22Rv1 (cell line): Measurements from ENCODE around the gene ITPR3.

Experiments used
- H3K27ac ChIP-seq: fragments of 450-650 bp; 2 replicates; pipeline ENCODE4 v1.5.1; 2017
- ZFX ChIP-seq: fragments of 450-650 bp; IDR thresholded peaks from 2 replicates; pipeline ENCODE4 v1.6.1; 2017; ENCODE audit warnings: antibody characterized with exemption, borderline replicate concordance
- TF ChIP-seq, protein P1 (sequence below): fragments of 450-650 bp; IDR thresholded peaks from 2 replicates; pipeline ENCODE4 v1.5.1; 2017; ENCODE audit warnings: mild to moderate bottlenecking

Gene ITPR3

DNA sequence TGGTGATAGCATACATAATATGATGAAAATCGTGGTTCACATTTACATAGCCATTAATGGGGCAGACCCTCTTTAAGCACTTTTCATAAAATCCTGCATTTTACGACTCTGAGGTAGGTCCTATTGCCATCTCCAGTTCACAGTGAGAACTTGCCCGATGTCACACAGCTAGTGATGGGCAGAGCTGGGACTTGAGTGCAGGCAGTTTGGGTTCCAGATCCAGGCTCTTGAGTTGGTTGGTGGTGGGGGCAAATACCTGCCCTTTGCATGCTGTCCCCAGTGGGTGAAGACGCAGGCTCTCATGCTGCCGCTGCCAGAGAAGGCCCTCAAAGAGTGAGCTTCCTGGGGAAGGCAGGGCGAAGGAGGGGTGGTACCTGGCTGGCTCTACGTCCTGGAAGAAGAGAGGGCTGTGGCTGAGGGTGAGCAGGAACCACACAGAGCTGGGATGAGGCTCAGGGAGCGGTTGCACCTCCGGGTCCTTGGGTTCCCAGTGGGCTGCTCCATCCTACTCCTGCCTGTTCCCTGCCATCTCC, 34.9 kb upstream of the ITPR3 start:
- TF ChIP-seq, protein P1, sequence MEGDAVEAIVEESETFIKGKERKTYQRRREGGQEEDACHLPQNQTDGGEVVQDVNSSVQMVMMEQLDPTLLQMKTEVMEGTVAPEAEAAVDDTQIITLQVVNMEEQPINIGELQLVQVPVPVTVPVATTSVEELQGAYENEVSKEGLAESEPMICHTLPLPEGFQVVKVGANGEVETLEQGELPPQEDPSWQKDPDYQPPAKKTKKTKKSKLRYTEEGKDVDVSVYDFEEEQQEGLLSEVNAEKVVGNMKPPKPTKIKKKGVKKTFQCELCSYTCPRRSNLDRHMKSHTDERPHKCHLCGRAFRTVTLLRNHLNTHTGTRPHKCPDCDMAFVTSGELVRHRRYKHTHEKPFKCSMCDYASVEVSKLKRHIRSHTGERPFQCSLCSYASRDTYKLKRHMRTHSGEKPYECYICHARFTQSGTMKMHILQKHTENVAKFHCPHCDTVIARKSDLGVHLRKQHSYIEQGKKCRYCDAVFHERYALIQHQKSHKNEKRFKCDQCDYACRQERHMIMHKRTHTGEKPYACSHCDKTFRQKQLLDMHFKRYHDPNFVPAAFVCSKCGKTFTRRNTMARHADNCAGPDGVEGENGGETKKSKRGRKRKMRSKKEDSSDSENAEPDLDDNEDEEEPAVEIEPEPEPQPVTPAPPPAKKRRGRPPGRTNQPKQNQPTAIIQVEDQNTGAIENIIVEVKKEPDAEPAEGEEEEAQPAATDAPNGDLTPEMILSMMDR, result no peak
- no peak for TF ChIP-seq ZFX
- H3K27ac ChIP-seq, result no peak overlapping the region

DNA sequence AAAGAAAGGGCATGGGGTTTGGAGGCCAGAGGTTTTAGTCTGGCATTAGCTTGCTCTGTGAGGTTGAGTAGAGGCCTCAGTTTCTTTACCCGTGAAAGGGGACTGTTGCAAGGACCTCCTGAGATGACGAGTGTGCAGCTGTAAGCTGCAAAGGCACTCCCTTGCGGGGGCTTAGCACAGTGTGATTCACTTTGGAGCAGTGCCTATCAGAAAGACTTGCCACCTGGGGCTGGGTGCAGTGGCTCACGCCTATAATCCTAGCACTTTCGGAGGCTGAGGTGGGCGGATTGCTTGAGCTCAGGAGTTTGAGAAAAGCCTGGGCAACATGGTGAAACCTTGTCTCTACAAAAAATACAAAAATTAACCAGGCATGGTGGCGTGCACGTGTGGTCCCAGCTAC, 33.6 kb upstream of the ITPR3 start:
- TF ChIP-seq, protein P1, result no peak
- TF ChIP-seq ZFX, result no peak
- H3K27ac ChIP-seq, result no peak overlapping the region

DNA sequence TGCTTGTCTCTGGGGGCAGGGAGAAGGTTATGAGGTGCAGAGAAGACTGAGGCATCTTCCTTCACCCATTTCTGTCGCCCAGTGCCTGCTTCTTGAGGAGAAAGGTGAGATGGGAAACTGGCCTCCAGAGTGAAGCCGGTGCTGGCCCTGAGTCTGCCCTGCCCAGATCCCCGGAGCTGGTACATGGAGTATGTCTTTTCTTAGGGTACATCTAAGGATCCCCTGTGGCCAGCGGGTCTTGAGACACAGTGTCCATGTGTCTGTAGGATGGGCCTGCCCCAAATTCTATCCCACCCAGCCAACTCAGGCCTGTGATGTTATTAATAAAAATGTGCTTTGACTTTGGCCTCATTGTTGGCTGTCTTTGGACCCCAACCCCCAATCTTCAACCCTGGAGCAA, 32.2 kb upstream of the ITPR3 start:
- TF ChIP-seq, protein P1, result no peak
- TF ChIP-seq ZFX, result no peak
- H3K27ac ChIP-seq, result no peak overlapping the region

DNA sequence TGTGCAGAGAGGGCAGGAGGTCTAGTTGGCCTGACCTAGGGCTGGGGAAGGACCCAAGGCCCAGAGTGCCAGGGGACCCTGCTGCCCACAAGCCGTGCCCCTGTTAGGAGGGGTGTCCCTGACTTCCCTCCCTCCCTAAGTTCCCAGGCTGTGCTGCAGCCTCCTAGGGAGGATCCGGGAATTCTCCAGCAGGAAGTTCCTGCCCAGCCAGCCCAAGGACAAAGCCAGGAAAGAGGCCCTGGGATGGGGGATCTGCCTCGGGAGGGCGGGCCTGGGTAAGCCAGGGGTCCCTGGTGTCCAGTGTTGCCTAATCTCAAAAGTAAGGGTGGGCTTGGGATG, 31.8 kb upstream of the ITPR3 start:
- TF ChIP-seq, protein P1, result no peak
- no peak for TF ChIP-seq ZFX
- H3K27ac ChIP-seq, result no peak overlapping the region

DNA sequence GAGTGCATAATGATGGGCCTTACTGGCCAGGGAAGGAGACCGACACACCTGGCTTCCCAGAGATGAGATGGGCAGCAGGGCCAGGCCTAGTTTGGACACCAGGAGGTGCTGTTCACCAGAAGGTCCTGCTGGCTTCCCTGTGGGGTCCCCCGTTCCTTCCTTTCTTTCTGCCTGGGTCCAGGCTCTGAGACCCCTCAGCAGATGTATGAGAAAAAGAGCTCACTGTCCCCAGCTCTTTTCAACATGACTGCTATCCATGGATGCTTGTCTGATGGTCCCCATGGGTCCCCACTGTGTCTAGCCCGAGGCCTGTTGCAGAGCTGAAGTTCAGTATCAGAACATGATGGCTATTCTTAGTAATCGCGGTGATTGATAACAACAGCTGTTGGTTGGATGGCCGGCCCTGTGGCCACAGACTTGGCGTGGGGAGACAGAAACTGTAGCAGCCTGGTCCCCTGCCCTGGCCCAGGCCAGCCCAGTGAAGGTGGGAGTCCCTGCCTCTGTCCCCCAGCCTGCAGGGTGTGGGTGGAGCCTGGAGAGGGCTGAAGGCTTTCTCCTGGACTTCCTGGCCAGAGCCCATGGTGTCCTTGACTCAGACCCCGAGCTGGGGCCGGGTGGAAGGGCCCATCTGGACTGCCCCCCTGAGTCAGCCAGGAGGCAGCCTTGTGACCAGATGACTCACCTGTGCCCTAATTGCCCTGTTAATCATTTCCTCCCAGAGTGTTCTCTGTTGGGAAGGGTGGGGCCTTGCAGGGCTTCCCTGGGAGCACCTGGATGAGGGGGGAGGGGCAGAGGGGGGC, 31.2 kb upstream of the ITPR3 start:
- no peak for TF ChIP-seq ZFX
- TF ChIP-seq, protein P1, result peak; percentile 78
- no peak overlapping the region for H3K27ac ChIP-seq

DNA sequence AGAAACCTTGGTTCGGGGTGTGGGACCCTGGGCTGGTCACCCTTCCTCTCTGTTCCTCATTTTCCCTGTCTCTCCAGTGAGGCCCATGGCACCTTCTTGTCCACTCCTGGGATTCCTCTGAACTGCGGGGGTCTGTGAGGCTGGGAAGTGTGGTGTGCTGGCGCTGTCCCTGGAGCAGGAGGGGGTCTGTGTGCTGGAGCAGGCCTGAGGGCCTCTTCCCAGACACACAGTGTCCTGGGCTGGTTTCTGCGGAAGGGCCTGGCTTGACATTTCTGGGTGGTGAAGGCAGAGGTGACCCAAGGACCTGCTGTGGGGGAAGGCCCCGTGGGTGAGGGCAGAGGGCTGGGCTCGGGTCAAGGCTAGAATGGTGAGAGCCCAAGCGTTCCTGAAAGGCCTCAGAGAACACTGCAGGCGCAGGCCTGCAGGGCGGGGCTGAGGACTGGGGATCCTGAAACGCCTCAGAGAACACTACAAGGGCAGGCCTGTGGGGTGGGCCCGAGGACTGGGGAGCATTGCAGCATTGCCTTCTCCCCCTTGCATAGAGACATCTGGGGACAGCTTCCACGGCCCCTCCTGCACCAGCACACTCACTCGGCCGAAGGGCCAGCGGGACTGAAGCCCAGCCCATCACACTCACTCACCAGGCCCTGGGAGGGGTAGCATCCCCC, 30.5 kb upstream of the ITPR3 start:
- no peak overlapping the region for H3K27ac ChIP-seq
- TF ChIP-seq, protein P1, result no peak
- no peak for TF ChIP-seq ZFX

DNA sequence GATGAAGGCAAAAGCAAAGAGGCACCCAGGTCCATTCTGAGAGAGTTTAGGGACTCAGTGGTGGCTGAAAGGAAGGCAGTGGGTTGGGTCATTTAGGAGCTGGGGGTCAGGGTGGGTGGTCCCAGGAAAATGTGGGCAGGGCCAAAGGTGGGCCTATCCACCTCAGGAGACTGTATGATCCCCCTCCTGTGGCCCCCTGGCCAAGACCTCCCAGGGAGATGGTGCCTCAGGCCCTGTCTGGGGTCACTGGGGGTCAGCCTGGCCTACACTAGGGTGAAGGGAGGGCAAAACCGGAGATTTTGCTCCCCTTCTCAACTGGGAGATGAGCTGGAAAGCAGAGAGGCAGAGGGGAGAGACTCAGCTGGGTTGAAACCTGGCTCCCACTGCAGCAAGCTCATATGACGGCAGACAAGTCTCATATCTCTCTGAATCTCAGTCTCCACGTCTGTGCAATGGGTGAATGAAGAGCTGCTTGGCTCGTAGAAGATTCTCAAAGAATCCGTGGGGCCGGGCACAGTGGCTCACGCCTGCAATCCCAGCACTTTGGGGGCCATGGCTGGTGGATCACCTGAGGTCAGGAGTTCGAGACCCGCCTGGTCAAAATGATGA, 29.6 kb upstream of the ITPR3 start:
- no peak overlapping the region for H3K27ac ChIP-seq
- TF ChIP-seq ZFX, result no peak
- TF ChIP-seq, protein P1, result no peak
